Activated CD4-positive, alpha-beta T cell treated with anti-CD3 and anti-CD28 coated beads for 48 hours (primary cell): ENCODE data around the gene DACH1.

Source experiments
- DNase-seq: peaks from one replicate; pipeline ENCODE4 v3.0.0-alpha.2; 2020

The DACH1 gene

GRCh38 chr13:71772361-71772760 lies 94.6 kb downstream of the DACH1 start:
- DNase-seq: no peak

- DNase-seq: no peak
Observed at GRCh38 chr13:71771144-71771543, 95.9 kb downstream of the DACH1 start.

GRCh38 chr13:71770710-71771109 lies 96.3 kb downstream of the DACH1 start:
- no peak for DNase-seq

- no peak for DNase-seq
Observed at GRCh38 chr13:71768881-71769280, 98.1 kb downstream of the DACH1 start.

- DNase-seq: no peak
Observed at GRCh38 chr13:71759651-71760511, 107.1 kb downstream of the DACH1 start.

GRCh38 chr13:71758828-71759227 lies 108.2 kb downstream of the DACH1 start:
- DNase-seq: no peak

- no peak for DNase-seq
Observed at GRCh38 chr13:71754407-71754974, 112.5 kb downstream of the DACH1 start.

GRCh38 chr13:71752775-71753513 lies 114.1 kb downstream of the DACH1 start:
- DNase-seq: no peak

GRCh38 chr13:71751073-71751472 lies 115.9 kb downstream of the DACH1 start:
- no peak for DNase-seq

GRCh38 chr13:71730267-71730666 lies 136.7 kb downstream of the DACH1 start:
- no peak for DNase-seq

- DNase-seq: no peak
Observed at GRCh38 chr13:71729441-71729840, 137.6 kb downstream of the DACH1 start.

- DNase-seq: no peak
Observed at GRCh38 chr13:71727662-71728061, 139.3 kb downstream of the DACH1 start.

GRCh38 chr13:71727042-71727441 lies 140.0 kb downstream of the DACH1 start:
- no peak for DNase-seq

- no peak for DNase-seq
Observed at GRCh38 chr13:71722206-71722605, 144.8 kb downstream of the DACH1 start.

GRCh38 chr13:71721104-71721503 lies 145.9 kb downstream of the DACH1 start:
- no peak for DNase-seq

GRCh38 chr13:71718931-71719330 lies 148.1 kb downstream of the DACH1 start:
- no peak for DNase-seq

- DNase-seq: no peak
Observed at GRCh38 chr13:71714802-71715375, 152.1 kb downstream of the DACH1 start.

GRCh38 chr13:71712988-71713653 lies 153.9 kb downstream of the DACH1 start:
- no peak for DNase-seq

- no peak for DNase-seq
Observed at GRCh38 chr13:71704656-71705055, 162.3 kb downstream of the DACH1 start.

- DNase-seq: no peak
Observed at GRCh38 chr13:71703138-71703537, 163.9 kb downstream of the DACH1 start.

- DNase-seq: no peak
Observed at GRCh38 chr13:71702253-71702652, 164.8 kb downstream of the DACH1 start.

GRCh38 chr13:71701741-71702140 lies 165.3 kb downstream of the DACH1 start:
- DNase-seq: no peak

GRCh38 chr13:71699342-71699741 lies 167.7 kb downstream of the DACH1 start:
- no peak for DNase-seq
